GM18873 (cell line): ENCODE measurements around the gene WDFY3.
"Not testable (repeated sequence)": the region's sequence is repeated elsewhere in the genome, so short reads cannot be mapped to it uniquely, and the experiment has no call there.

Source experiments
- ATAC-seq: cut with Tn5 transposase; IDR thresholded peaks from one replicate; pipeline ENCODE4 v1.9.1; 2021; ENCODE audit warnings: mild to moderate bottlenecking, moderate library complexity, moderate number of reproducible peaks; ENCODE audit not compliant: unreplicated experiment, low FRiP score

Gene WDFY3

GRCh38 chr4:84865600-84865999, 100.9 kb downstream of the WDFY3 start:
- ATAC-seq: no peak

- no peak for ATAC-seq
Observed at GRCh38 chr4:84862064-84862463, 104.4 kb downstream of the WDFY3 start.

- ATAC-seq: no peak
Observed at GRCh38 chr4:84857296-84857695, 109.2 kb downstream of the WDFY3 start.

- ATAC-seq: no peak
Observed at GRCh38 chr4:84856468-84857049, 109.9 kb downstream of the WDFY3 start.

- ATAC-seq: no peak
Observed at GRCh38 chr4:84855774-84856173, 110.7 kb downstream of the WDFY3 start.

- ATAC-seq: no peak
Observed at GRCh38 chr4:84852081-84852480, 114.4 kb downstream of the WDFY3 start.

GRCh38 chr4:84849051-84849640, 117.3 kb downstream of the WDFY3 start:
- ATAC-seq: no peak

- ATAC-seq: no peak
Observed at GRCh38 chr4:84848432-84848831, 118.1 kb downstream of the WDFY3 start.

GRCh38 chr4:84847978-84848377, 118.5 kb downstream of the WDFY3 start:
- ATAC-seq: no peak

- ATAC-seq: no peak
Observed at GRCh38 chr4:84846985-84847384, 119.5 kb downstream of the WDFY3 start.

- ATAC-seq: no peak
Observed at GRCh38 chr4:84841435-84841834, 125.1 kb downstream of the WDFY3 start.

- ATAC-seq: no peak
Observed at GRCh38 chr4:84837751-84838150, 128.7 kb downstream of the WDFY3 start.

- ATAC-seq: not testable (repeated sequence)
Observed at GRCh38 chr4:84829633-84830032, 136.9 kb downstream of the WDFY3 start.

GRCh38 chr4:84826681-84827080, 139.8 kb downstream of the WDFY3 start:
- no peak for ATAC-seq

- no peak for ATAC-seq
Observed at GRCh38 chr4:84825701-84826341, 140.7 kb downstream of the WDFY3 start.

GRCh38 chr4:84821064-84821463, 145.4 kb downstream of the WDFY3 start:
- ATAC-seq: no peak

GRCh38 chr4:84814094-84814750, 152.3 kb downstream of the WDFY3 start:
- no peak for ATAC-seq

- ATAC-seq: no peak
Observed at GRCh38 chr4:84809946-84810345, 156.5 kb downstream of the WDFY3 start.

- ATAC-seq: no peak
Observed at GRCh38 chr4:84808332-84808731, 158.2 kb downstream of the WDFY3 start.

GRCh38 chr4:84806541-84806940, 159.9 kb downstream of the WDFY3 start:
- ATAC-seq: not testable (repeated sequence)

GRCh38 chr4:84804136-84804535, 162.4 kb downstream of the WDFY3 start:
- ATAC-seq: no peak

GRCh38 chr4:84803720-84804119, 162.8 kb downstream of the WDFY3 start:
- ATAC-seq: no peak
